IMR-90 (cell line): ENCODE data around the gene A4GALT. TPM values are rescaled to one million over a fixed set of nuclear protein-coding genes. Genes with fewer than 3 reads are reported as not detected.
A peak's percentile ranks its signal among the peaks of the same experiment; 100 is the strongest.

Source experiments
- ATAC-seq: fragments of 200-7000 bp; cut with Tn5 transposase; 2 replicates; pipeline ENCODE4 v1.9.1; 2020; ENCODE audit warnings: low read depth, mild to moderate bottlenecking, moderate library complexity
- BruUV-seq: library from RNA; stranded (reverse); fragments of 400-500 nt; replicated peaks from 2 replicates; lab custom pipeline; 2021; lab: Mats Ljungman, UMichigan
- CTCF ChIA-PET: fragments of 300-600 bp; formaldehyde crosslinking; extraction: SDS; loops from one replicate; lab custom pipeline; 2021; ENCODE audit warnings: antibody characterized with exemption; lab: Yijun Ruan, JAX
- POLR2A ChIA-PET: fragments of 300-600 bp; sonication (Branson Sonifier 250); formaldehyde crosslinking; loops from one replicate; lab custom pipeline; 2022; ENCODE audit warnings: antibody characterized with exemption; ENCODE audit not compliant: unreplicated experiment; lab: Charles Lee
- DNase-seq: peaks from one replicate; pipeline ENCODE4 v3.0.0; 2013
- H2AFZ ChIP-seq: replicated peaks from 2 replicates; pipeline ENCODE3; 2013; ENCODE audit warnings: low read length, mild to moderate bottlenecking; ENCODE audit not compliant: poor library complexity
- H2AK5ac ChIP-seq: 2 replicates; pipeline ENCODE4 v1.6.1; 2013; ENCODE audit warnings: low read depth, low read length, inconsistent platforms
- H2AK9ac ChIP-seq: replicated peaks from 2 replicates; pipeline ENCODE3; 2013; ENCODE audit warnings: mild to moderate bottlenecking, low read depth, low read length, moderate library complexity; ENCODE audit not compliant: poor library complexity
- H2BK120ac ChIP-seq: 2 replicates; pipeline ENCODE4 v1.6.1; 2013; ENCODE audit warnings: low read depth, low read length, inconsistent platforms
- H2BK15ac ChIP-seq: 3 replicates; pipeline ENCODE4 v1.6.1; 2013; ENCODE audit warnings: low read depth, low read length, inconsistent platforms
- H2BK20ac ChIP-seq: 2 replicates; pipeline ENCODE4 v1.6.1; 2013; ENCODE audit warnings: low read depth, mild to moderate bottlenecking, inconsistent platforms, low read length, moderate library complexity
- H2BK5ac ChIP-seq: 2 replicates; pipeline ENCODE4 v1.6.1; 2013; ENCODE audit warnings: mild to moderate bottlenecking, low read depth, low read length, inconsistent platforms; ENCODE audit not compliant: poor library complexity, severe bottlenecking
- H3K14ac ChIP-seq: replicated peaks from 2 replicates; pipeline ENCODE4 v1.6.1; 2013; ENCODE audit warnings: low read depth, low read length, inconsistent platforms
- H3K18ac ChIP-seq: 2 replicates; pipeline ENCODE4 v1.6.1; 2013; ENCODE audit warnings: low read depth, low read length, control low read depth
- H3K23ac ChIP-seq: 2 replicates; pipeline ENCODE4 v1.6.1; 2013; ENCODE audit warnings: low read depth, low read length, inconsistent platforms
- H3K27ac ChIP-seq: 2 replicates; pipeline ENCODE4 v1.5.1; 2013; ENCODE audit warnings: mild to moderate bottlenecking, control low read depth, low read length; ENCODE audit not compliant: insufficient read depth
- H3K27me3 ChIP-seq: 2 replicates; pipeline ENCODE4 v1.6.1; 2013; ENCODE audit warnings: low read length; ENCODE audit not compliant: control insufficient read depth, insufficient read depth
- H3K36me3 ChIP-seq: 2 replicates; pipeline ENCODE4 v1.6.1; 2013; ENCODE audit warnings: low read length, mixed read lengths; ENCODE audit not compliant: control insufficient read depth, insufficient read depth
- H3K4ac ChIP-seq: 2 replicates; pipeline ENCODE4 v1.6.1; 2013; ENCODE audit warnings: low read depth, low read length, inconsistent platforms
- H3K4me1 ChIP-seq: 2 replicates; pipeline ENCODE4 v1.6.1; 2013; ENCODE audit warnings: low read length, mixed read lengths; ENCODE audit not compliant: control insufficient read depth, insufficient read depth
- H3K4me2 ChIP-seq: 2 replicates; pipeline ENCODE4 v1.6.1; 2013; ENCODE audit warnings: low read depth, mild to moderate bottlenecking, control low read depth, low read length, moderate library complexity
- H3K4me3 ChIP-seq: 2 replicates; pipeline ENCODE4 v1.5.1; 2013; ENCODE audit warnings: low read depth, mild to moderate bottlenecking, control low read depth, low read length, moderate library complexity; ENCODE audit not compliant: insufficient read depth
- H3K56ac ChIP-seq: 2 replicates; pipeline ENCODE4 v1.6.1; 2013; ENCODE audit warnings: low read length, inconsistent platforms; ENCODE audit not compliant: insufficient read depth; ENCODE audit errors: extremely low read depth
- H3K79me1 ChIP-seq, 2 experiments: 2 replicates each; pipeline ENCODE4 v1.6.1; 2013; ENCODE audit warnings: low read length in 2 of 2, inconsistent platforms in 1 of 2, low read depth in 1 of 2
- H3K9ac ChIP-seq: 2 replicates; pipeline ENCODE4 v1.6.1; 2013; ENCODE audit warnings: low read depth, low read length, control low read depth
- H3K9me1 ChIP-seq: 2 replicates; pipeline ENCODE4 v1.6.1; 2013; ENCODE audit warnings: low read length, inconsistent platforms; ENCODE audit not compliant: insufficient read depth
- H3K9me3 ChIP-seq: 2 replicates; pipeline ENCODE4 v1.6.1; 2013; ENCODE audit warnings: low read length; ENCODE audit not compliant: control insufficient read depth, insufficient read depth
- H4K20me1 ChIP-seq: 2 replicates; pipeline ENCODE4 v1.6.1; 2013; ENCODE audit warnings: low read length, inconsistent platforms; ENCODE audit not compliant: insufficient read depth
- H4K5ac ChIP-seq: 2 replicates; pipeline ENCODE4 v1.6.1; 2013; ENCODE audit warnings: mild to moderate bottlenecking, low read depth, low read length, control low read depth
- H4K8ac ChIP-seq, 2 experiments: 2 replicates each; pipeline ENCODE4 v1.6.1; 2013; ENCODE audit warnings: low read depth in 2 of 2, low read length in 2 of 2, control low read depth in 1 of 2, inconsistent platforms in 1 of 2
- H4K91ac ChIP-seq: 2 replicates; pipeline ENCODE4 v1.6.1; 2013; ENCODE audit warnings: low read depth, low read length, inconsistent platforms; ENCODE audit not compliant: insufficient read depth
- BHLHE40 ChIP-seq: fragments of 150-350 bp; IDR thresholded peaks from 2 replicates; pipeline ENCODE4 v1.6.1; 2016; ENCODE audit warnings: mild to moderate bottlenecking, low read depth, low read length
- CEBPB ChIP-seq: IDR thresholded peaks from 2 replicates; pipeline ENCODE4 v1.6.1; 2012; ENCODE audit warnings: low read depth, low read length, improper control_type of control experiment
- FOS ChIP-seq: fragments of 150-350 bp; IDR thresholded peaks from 2 replicates; pipeline ENCODE4 v1.6.1; 2016; ENCODE audit warnings: low read depth, low read length
- MAFK ChIP-seq: IDR thresholded peaks from 2 replicates; pipeline ENCODE4 v1.6.1; 2012; ENCODE audit warnings: low read depth, low read length, improper control_type of control experiment
- MAZ ChIP-seq: IDR thresholded peaks from 2 replicates; pipeline ENCODE4 v1.6.1; 2012; ENCODE audit warnings: low read depth, mild to moderate bottlenecking, low read length, improper control_type of control experiment, moderate library complexity, borderline replicate concordance
- MXI1 ChIP-seq: IDR thresholded peaks from 2 replicates; pipeline ENCODE4 v1.6.1; 2012; ENCODE audit warnings: low read depth, mild to moderate bottlenecking, low read length, moderate library complexity, borderline replicate concordance
- NFE2L2 ChIP-seq: fragments of 150-350 bp; IDR thresholded peaks from 2 replicates; pipeline ENCODE4 v1.6.1; 2016; ENCODE audit warnings: low read depth, mild to moderate bottlenecking, low read length
- POLR2A ChIP-seq: IDR thresholded peaks from 2 replicates; pipeline ENCODE4 v1.6.1; 2012; ENCODE audit warnings: mild to moderate bottlenecking, low read depth, low read length
- RAD21 ChIP-seq: IDR thresholded peaks from 2 replicates; pipeline ENCODE4 v1.6.1; 2012; ENCODE audit warnings: low read length, improper control_type of control experiment
- RCOR1 ChIP-seq: IDR thresholded peaks from 2 replicates; pipeline ENCODE4 v1.6.1; 2012; ENCODE audit warnings: mild to moderate bottlenecking, low read length, improper control_type of control experiment; ENCODE audit not compliant: insufficient replicate concordance
- RFX5 ChIP-seq: IDR thresholded peaks from 2 replicates; pipeline ENCODE4 v1.8.0; 2012; ENCODE audit warnings: low read depth, mild to moderate bottlenecking, low read length, moderate library complexity
- SMC3 ChIP-seq: fragments of 150-350 bp; IDR thresholded peaks from 2 replicates; pipeline ENCODE4 v1.6.1; 2016; ENCODE audit warnings: low read depth, mild to moderate bottlenecking, antibody characterized with exemption, low read length, moderate library complexity
- WGBS, 2 experiments: methylation state at CpG; one replicate each; pipeline versions ENCODE4 v1.1.5 to v1.1.7; 2013; ENCODE audit warnings: missing lambda C conversion rate in 2 of 2; ENCODE audit not compliant: insufficient read length in 1 of 2; ENCODE audit errors: extremely low coverage in 2 of 2; 5-methylcytosine and 5-hydroxymethylcytosine counted together
- dilution Hi-C: fragments of 300-500 bp; cut with HindIII; formaldehyde crosslinking; loops from one replicate; pipeline ENCODE4 v1.14.3; 2018; ENCODE audit warnings: low sequenced_read_pairs; ENCODE audit not compliant: unreplicated experiment
- in situ Hi-C: fragments of 300-500 bp; cut with MboI; formaldehyde crosslinking; loops from 3 replicates; pipeline ENCODE4 v1.14.3; 2019; ENCODE audit warnings: low sequenced_read_pairs, inconsistent platforms, mixed read lengths
- intact Hi-C: fragments of 100-400 bp; cut with micrococcal nuclease; formaldehyde crosslinking; loops from 2 replicates; pipeline ENCODE4 v1.10.0; 2022
- polyA plus RNA-seq, 3 experiments: library from polyadenylated mRNA; depleted of rRNA; stranded (reverse); fragments of >200 nt; gene quantifications; 2 replicates each; pipeline ENCODE4 v1.2.3, GENCODE V29; 2012; ENCODE audit warnings: low replicate concordance in 1 of 3
- total RNA-seq: library from RNA; depleted of rRNA; stranded (reverse); fragments of >200 nt; gene quantifications from 2 replicates; pipeline ENCODE4 v1.2.3, GENCODE V29; 2012
- TF ChIP-seq, protein P1 (sequence below): conservative IDR thresholded peaks from 2 replicates; pipeline ENCODE4 v1.5.1; 2012; ENCODE audit warnings: mild to moderate bottlenecking, low read depth, low read length, improper control_type of control experiment
- TF ChIP-seq, protein P2 (sequence below): fragments of 150-350 bp; IDR thresholded peaks from 2 replicates; pipeline ENCODE4 v1.6.1; 2016; ENCODE audit warnings: low read depth, mild to moderate bottlenecking, low read length, moderate library complexity, borderline replicate concordance
- TF ChIP-seq, protein P3 (sequence below): fragments of 150-350 bp; IDR thresholded peaks from 2 replicates; pipeline ENCODE4 v1.6.1; 2017; ENCODE audit warnings: mild to moderate bottlenecking, antibody characterized with exemption, low read length, low read depth

A4GALT gene
- total and polyA plus RNA-seq, 2 of the 4 experiments (the other 2 are of a cell fraction) = 1.6 to 6.1 TPM

DNA sequence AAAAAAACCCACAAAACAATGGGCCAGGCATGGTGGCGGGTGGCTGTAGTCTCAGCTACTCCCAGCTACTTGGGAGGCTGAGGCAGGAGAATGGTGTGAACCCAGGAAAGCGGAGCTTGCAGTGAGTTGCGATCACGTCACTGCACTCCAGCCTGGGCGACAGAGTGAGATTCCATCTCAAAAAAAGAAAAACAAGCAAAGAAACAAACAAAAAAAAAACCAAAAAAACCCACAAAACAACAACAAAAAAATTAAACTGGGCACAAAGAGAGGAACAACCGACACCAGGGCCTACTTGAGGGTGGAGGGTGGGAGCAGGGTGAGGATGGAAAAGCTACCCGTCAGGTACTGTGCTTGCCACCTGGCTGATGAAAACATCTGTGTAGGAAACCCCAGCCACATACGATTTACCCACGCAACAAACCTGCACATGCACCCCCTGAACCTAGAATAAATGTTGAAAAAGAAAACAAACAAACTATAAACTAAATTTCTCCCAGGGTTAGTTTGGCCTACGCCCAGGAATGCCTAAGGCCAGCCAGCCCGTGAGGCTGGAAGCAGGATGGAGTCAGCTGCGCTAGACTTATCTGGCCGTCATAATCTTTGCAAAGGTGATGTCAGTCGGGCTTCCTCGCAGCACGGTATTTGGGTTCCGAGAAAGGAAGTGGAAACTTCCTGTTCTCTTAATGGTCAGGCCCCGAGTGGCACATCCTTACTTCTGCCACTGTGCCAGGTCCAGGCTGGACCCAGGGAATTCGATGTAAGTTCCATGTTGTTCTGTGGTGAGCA is 49.6 kb downstream of the A4GALT start:
- ChIA-PET POLR2A (no interaction called here), CTCF (no interaction called here)
- dilution Hi-C loops = no loop called here
- H2AFZ ChIP-seq = peak overlapping the region; percentile 79
- H2BK120ac ChIP-seq = no peak overlapping the region
- no peak overlapping the region for H4K91ac ChIP-seq
- no peak overlapping the region for H3K4me3 ChIP-seq
- H3K27ac ChIP-seq = no peak overlapping the region
- H2BK20ac ChIP-seq = no peak overlapping the region
- H3K14ac ChIP-seq = no peak overlapping the region
- no peak overlapping the region for H3K18ac ChIP-seq
- in situ Hi-C loops = no loop called here
- H3K4me1 ChIP-seq = peaks cover 7% of the 10 kb centered on the region
- intact Hi-C loops = no loop called here
- no peak overlapping the region for H2BK5ac ChIP-seq
- H3K79me1 ChIP-seq = no peaks in the 10 kb centered on the region
- no peak overlapping the region for H3K4me2 ChIP-seq
- peaks cover 3% of the 10 kb centered on the region; the same call in 1 of the 2 replicates for H3K9me1 ChIP-seq
- ATAC-seq (peak; percentile 53), DNase-seq (no peak)
- no TSS peak for BruUV-seq
- H2AK9ac ChIP-seq = no peak overlapping the region
- H4K20me1 ChIP-seq = no peaks in the 10 kb centered on the region
- no peaks in the 10 kb centered on the region for H3K36me3 ChIP-seq
- H3K9me3 ChIP-seq = no peaks in the 10 kb centered on the region
- WGBS, 2 experiments = 60% methylated on average over 2 of the region's 19 CpGs; no CpG with 5 or more reads in 1 of the 2 experiments
- no peak overlapping the region for H3K9ac ChIP-seq
- H4K5ac ChIP-seq = no peak overlapping the region
- no peak overlapping the region for H3K23ac ChIP-seq
- H3K4ac ChIP-seq = no peak overlapping the region; the same call in 1 of the 2 replicates
- no peak overlapping the region for H3K56ac ChIP-seq
- H2BK15ac ChIP-seq = no peak overlapping the region
- H2AK5ac ChIP-seq = peak overlapping the region; percentile 23; the same call in 1 of the 2 replicates
- H3K27me3 ChIP-seq = no peaks in the 10 kb centered on the region
- peak overlapping the region in 1 of 2 experiments; percentile 45; a peak in 1 of 4 replicates for H4K8ac ChIP-seq
- no peak for TF ChIP-seq RFX5
- TF ChIP-seq CEBPB = no peak
- no peak for TF ChIP-seq NFE2L2
- TF ChIP-seq, protein P1, sequence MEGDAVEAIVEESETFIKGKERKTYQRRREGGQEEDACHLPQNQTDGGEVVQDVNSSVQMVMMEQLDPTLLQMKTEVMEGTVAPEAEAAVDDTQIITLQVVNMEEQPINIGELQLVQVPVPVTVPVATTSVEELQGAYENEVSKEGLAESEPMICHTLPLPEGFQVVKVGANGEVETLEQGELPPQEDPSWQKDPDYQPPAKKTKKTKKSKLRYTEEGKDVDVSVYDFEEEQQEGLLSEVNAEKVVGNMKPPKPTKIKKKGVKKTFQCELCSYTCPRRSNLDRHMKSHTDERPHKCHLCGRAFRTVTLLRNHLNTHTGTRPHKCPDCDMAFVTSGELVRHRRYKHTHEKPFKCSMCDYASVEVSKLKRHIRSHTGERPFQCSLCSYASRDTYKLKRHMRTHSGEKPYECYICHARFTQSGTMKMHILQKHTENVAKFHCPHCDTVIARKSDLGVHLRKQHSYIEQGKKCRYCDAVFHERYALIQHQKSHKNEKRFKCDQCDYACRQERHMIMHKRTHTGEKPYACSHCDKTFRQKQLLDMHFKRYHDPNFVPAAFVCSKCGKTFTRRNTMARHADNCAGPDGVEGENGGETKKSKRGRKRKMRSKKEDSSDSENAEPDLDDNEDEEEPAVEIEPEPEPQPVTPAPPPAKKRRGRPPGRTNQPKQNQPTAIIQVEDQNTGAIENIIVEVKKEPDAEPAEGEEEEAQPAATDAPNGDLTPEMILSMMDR = no peak
- no peak for TF ChIP-seq RAD21
- TF ChIP-seq FOS = no peak
- TF ChIP-seq MXI1 = no peak
- no peak for TF ChIP-seq RCOR1
- no peak for TF ChIP-seq MAFK
- TF ChIP-seq, protein P2, sequence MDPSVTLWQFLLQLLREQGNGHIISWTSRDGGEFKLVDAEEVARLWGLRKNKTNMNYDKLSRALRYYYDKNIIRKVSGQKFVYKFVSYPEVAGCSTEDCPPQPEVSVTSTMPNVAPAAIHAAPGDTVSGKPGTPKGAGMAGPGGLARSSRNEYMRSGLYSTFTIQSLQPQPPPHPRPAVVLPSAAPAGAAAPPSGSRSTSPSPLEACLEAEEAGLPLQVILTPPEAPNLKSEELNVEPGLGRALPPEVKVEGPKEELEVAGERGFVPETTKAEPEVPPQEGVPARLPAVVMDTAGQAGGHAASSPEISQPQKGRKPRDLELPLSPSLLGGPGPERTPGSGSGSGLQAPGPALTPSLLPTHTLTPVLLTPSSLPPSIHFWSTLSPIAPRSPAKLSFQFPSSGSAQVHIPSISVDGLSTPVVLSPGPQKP = no peak
- TF ChIP-seq, protein P3, sequence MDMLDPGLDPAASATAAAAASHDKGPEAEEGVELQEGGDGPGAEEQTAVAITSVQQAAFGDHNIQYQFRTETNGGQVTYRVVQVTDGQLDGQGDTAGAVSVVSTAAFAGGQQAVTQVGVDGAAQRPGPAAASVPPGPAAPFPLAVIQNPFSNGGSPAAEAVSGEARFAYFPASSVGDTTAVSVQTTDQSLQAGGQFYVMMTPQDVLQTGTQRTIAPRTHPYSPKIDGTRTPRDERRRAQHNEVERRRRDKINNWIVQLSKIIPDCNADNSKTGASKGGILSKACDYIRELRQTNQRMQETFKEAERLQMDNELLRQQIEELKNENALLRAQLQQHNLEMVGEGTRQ = no peak
- no peak for TF ChIP-seq BHLHE40
- no peak for TF ChIP-seq MAZ
- no peak for TF ChIP-seq SMC3
- no peak for TF ChIP-seq POLR2A
